ENCODE measurements around the gene HPS1. TPM values are rescaled to one million over a fixed set of nuclear protein-coding genes. Genes with fewer than 3 reads are reported as not detected.

Gene HPS1
- total RNA-seq, 2 experiments from 2014 or later: 53.2 to 68.7 TPM

- intact Hi-C loops (cut with micrococcal nuclease; ENCODE audit: unreplicated experiment): no loop called here
- no peaks in the 10 kb centered on the region for H3K4me1 ChIP-seq (ENCODE audit: insufficient read depth, low read length, poor library complexity, severe bottlenecking)
- H3K27ac ChIP-seq (ENCODE audit: low read depth, low read length, poor library complexity, severe bottlenecking): no peak overlapping the region
- no peaks in the 10 kb centered on the region for H3K36me3 ChIP-seq (ENCODE audit: insufficient read depth, low read length)
- BruUV-seq (replicated peaks): no TSS peak
- ChIA-PET CTCF (ENCODE audit: unreplicated experiment) (no interaction called here), POLR2A (no interaction called here)
- no peak overlapping the region for H3K4me2 ChIP-seq (ENCODE audit: low read length)
- H2AFZ ChIP-seq (ENCODE audit: low read length): no peak overlapping the region
- no peak for TF ChIP-seq EZH2phosphoT487 (IDR thresholded peaks at IDR 0.05; ENCODE audit: borderline replicate concordance, low read depth, low read length)
- TF ChIP-seq, protein P1, sequence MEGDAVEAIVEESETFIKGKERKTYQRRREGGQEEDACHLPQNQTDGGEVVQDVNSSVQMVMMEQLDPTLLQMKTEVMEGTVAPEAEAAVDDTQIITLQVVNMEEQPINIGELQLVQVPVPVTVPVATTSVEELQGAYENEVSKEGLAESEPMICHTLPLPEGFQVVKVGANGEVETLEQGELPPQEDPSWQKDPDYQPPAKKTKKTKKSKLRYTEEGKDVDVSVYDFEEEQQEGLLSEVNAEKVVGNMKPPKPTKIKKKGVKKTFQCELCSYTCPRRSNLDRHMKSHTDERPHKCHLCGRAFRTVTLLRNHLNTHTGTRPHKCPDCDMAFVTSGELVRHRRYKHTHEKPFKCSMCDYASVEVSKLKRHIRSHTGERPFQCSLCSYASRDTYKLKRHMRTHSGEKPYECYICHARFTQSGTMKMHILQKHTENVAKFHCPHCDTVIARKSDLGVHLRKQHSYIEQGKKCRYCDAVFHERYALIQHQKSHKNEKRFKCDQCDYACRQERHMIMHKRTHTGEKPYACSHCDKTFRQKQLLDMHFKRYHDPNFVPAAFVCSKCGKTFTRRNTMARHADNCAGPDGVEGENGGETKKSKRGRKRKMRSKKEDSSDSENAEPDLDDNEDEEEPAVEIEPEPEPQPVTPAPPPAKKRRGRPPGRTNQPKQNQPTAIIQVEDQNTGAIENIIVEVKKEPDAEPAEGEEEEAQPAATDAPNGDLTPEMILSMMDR (conservative IDR thresholded peaks at IDR 0.05; ENCODE audit: low read length): no peak
- H3K4me3 ChIP-seq (ENCODE audit: low read depth, low read length, poor library complexity, severe bottlenecking): no peak overlapping the region
- no peak for DNase-seq (ENCODE audit: low spot score)
- H3K79me2 ChIP-seq (ENCODE audit: insufficient read depth, low read depth, low read length): no peaks in the 10 kb centered on the region
- H4K20me1 ChIP-seq (ENCODE audit: insufficient read depth, low read length): no peaks in the 10 kb centered on the region
- no peaks in the 10 kb centered on the region for H3K9me2 ChIP-seq (ENCODE audit: insufficient read depth, low read length)
- 0 out of 2 replicates have a peak, but pooled peaks cover 5% of the 10 kb centered on the region for H3K9me3 ChIP-seq (ENCODE audit: low read length)
These were observed 7.0 kb upstream of the HPS1 start for GRCh38 chr10:98453729-98454128.

DNA sequence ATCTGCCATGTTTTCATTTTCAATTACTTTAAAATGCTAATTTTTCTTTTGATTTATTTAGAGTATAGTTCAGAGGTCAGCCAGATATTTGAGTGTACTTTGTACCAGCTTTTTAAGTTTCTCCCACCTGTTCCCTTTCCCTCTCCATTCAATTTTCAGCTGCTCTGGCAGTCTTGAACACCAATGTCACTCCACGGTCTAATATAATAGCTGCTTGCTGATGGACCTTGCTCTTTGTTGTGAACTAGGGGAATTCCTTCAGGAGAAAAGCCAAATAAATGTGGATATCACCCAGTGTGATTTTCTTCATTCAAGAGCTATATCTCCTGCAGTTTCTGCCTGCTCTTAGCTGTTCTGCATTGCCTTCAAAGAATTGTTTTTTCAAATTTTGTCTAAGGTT, 3.9 kb upstream of the HPS1 start:
- ChIA-PET CTCF (ENCODE audit: unreplicated experiment) (no interaction called here), POLR2A (no interaction called here)
- TF ChIP-seq, protein P1 (conservative IDR thresholded peaks at IDR 0.05; ENCODE audit: low read length): no peak
- TF ChIP-seq EZH2phosphoT487 (IDR thresholded peaks at IDR 0.05; ENCODE audit: borderline replicate concordance, low read depth, low read length): no peak
- Histone ChIP-seq H3K4me1 (ENCODE audit: insufficient read depth, low read length, poor library complexity, severe bottlenecking) (peaks cover 8% of the 10 kb centered on the region), H3K27ac (ENCODE audit: low read depth, low read length, poor library complexity, severe bottlenecking) (no peak overlapping the region), H3K36me3 (ENCODE audit: insufficient read depth, low read length) (no peaks in the 10 kb centered on the region), H2AFZ (ENCODE audit: low read length) (no peak overlapping the region), H3K4me3 (ENCODE audit: low read depth, low read length, poor library complexity, severe bottlenecking) (no peak overlapping the region), H3K9me3 (ENCODE audit: low read length) (0 out of 2 replicates have a peak, but pooled peaks cover 5% of the 10 kb centered on the region), H4K20me1 (ENCODE audit: insufficient read depth, low read length) (no peaks in the 10 kb centered on the region), H3K9me2 (ENCODE audit: insufficient read depth, low read length) (no peaks in the 10 kb centered on the region), H3K4me2 (ENCODE audit: low read length) (no peak overlapping the region), H3K79me2 (ENCODE audit: insufficient read depth, low read depth, low read length) (peaks cover 4% of the 10 kb centered on the region; the same call in 1 of the 2 replicates)
- DNase-seq (ENCODE audit: low spot score): no peak
- intact Hi-C loops (cut with micrococcal nuclease; ENCODE audit: unreplicated experiment): no loop called here
- BruUV-seq (replicated peaks): no TSS peak

DNA sequence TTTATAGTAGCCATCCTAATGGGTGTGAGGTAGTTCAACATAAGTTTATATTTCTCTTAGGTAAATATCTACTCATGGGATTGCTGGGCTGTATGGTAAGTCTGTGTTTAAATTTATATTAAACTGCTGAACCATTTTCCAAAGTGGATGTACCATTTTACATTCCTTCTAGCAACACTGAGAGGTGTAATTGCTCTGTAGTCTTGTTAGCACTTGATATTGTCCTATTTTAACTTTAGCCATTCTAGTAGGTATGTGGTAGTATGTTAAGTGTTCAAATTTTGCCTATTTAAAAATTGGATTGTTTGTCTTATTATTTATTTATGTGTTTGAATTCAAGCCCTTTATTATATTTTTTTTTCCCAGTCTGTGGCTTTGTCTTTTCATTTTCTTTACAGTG, 2.6 kb upstream of the HPS1 start:
- Histone ChIP-seq H3K4me2 (ENCODE audit: low read length) (no peak overlapping the region), H3K4me3 (ENCODE audit: low read depth, low read length, poor library complexity, severe bottlenecking) (no peak overlapping the region), H3K9me2 (ENCODE audit: insufficient read depth, low read length) (no peaks in the 10 kb centered on the region), H2AFZ (ENCODE audit: low read length) (no peak overlapping the region), H3K27ac (ENCODE audit: low read depth, low read length, poor library complexity, severe bottlenecking) (no peak overlapping the region), H4K20me1 (ENCODE audit: insufficient read depth, low read length) (no peaks in the 10 kb centered on the region), H3K4me1 (ENCODE audit: insufficient read depth, low read length, poor library complexity, severe bottlenecking) (peaks cover 21% of the 10 kb centered on the region), H3K9me3 (ENCODE audit: low read length) (0 out of 2 replicates have a peak, but pooled peaks cover 5% of the 10 kb centered on the region), H3K79me2 (ENCODE audit: insufficient read depth, low read depth, low read length) (peaks cover 5% of the 10 kb centered on the region; the same call in 1 of the 2 replicates), H3K36me3 (ENCODE audit: insufficient read depth, low read length) (peaks cover 10% of the 10 kb centered on the region)
- no peak for TF ChIP-seq EZH2phosphoT487 (IDR thresholded peaks at IDR 0.05; ENCODE audit: borderline replicate concordance, low read depth, low read length)
- TF ChIP-seq, protein P1 (conservative IDR thresholded peaks at IDR 0.05; ENCODE audit: low read length): no peak
- intact Hi-C loops (cut with micrococcal nuclease; ENCODE audit: unreplicated experiment): no loop called here
- CTCF ChIA-PET (ENCODE audit: unreplicated experiment): no interaction called here
- BruUV-seq (replicated peaks): no TSS peak
- POLR2A ChIA-PET: no interaction called here
- no peak for DNase-seq (ENCODE audit: low spot score)

Measured in OCI-LY7 (cell line).